Measurements from ENCODE around the gene FIGN.

FIGN gene

DNA sequence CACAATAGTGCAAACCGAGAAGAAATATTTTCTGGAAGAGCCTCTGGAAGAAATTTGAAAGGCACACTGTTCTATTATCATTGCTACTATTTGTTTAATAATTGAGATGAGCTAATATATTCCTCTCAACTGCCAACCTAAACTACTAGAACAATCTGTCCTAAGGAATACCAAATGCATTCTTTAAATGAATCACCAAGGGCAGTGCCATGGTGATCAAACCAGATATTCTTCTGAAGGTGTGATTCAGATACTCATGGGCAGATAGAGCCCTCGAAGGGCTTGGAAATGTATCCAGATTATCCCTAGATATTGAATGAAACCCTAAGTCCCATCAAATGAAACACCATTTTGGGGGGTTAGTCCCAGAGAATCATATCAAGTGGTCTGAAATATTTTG is 76.6 kb downstream of the FIGN start:
- DNase-seq, result no peak

DNA sequence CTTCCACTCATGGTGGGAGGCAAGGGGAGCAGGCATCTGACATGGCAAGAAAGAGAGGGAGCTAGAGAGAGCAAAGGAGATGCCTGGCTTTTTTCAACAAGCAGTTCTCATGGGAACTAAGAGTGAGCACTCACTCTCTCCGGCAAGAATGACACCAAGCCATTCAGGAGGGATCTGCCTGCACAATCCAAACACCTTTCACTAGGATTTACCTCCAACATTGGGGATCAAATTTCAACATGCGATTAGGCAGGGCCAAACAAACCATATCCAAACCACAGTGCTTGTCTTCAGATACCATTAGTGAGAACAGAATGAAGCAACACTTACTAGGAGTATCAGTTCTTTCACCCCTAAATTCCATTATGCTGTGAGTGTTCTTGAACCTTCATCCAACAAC is 77.3 kb downstream of the FIGN start:
- DNase-seq, result no peak

- no peak for DNase-seq
These were observed 78.5 kb downstream of the FIGN start for GRCh38 chr2:163657281-163657656.

GRCh38 chr2:163656622-163657280 is 79.1 kb downstream of the FIGN start:
- no peak for DNase-seq

- no peak for DNase-seq
These were observed 80.1 kb downstream of the FIGN start for GRCh38 chr2:163655667-163656066.

DNA sequence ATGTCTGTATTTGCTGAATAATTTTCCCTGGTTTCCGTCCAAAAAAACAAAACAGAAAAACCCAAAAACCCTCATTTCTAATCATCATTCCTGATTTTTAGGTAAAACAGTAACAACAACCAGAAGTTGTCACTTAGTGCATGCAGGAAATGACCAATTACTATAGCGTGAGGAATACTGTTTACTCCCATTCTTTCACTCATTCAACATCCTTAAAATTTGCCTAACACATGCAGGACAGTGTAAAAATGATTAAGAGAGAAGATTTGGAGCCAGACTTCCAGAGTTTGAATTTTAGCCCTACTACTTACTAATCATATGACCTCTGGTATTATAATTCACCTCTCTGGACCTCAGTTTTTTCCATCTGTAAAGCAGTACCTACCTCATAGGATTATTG is 83.1 kb downstream of the FIGN start:
- no peak for DNase-seq

GRCh38 chr2:163649080-163649479 is 86.7 kb downstream of the FIGN start:
- no peak for DNase-seq

GRCh38 chr2:163647300-163647699 is 88.5 kb downstream of the FIGN start:
- DNase-seq, result no peak

DNA sequence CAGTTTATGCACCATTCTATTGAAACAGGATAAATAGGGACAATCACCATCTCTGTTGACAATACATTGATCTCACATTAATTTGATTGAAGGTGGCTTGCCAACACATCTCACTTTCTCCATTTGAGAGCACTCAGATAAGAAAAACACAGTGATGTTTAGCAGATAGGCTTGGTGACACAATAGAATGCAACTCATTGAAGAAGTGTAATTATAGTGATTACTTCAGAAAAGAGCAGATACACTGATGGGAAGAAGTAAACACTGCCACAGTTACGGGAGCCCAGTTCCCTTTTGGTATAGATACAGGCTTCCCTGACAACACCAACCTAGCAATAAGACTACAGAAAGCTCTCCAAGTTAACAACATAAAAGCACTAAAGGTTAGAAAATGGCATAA is 89.1 kb downstream of the FIGN start:
- no peak for DNase-seq

DNA sequence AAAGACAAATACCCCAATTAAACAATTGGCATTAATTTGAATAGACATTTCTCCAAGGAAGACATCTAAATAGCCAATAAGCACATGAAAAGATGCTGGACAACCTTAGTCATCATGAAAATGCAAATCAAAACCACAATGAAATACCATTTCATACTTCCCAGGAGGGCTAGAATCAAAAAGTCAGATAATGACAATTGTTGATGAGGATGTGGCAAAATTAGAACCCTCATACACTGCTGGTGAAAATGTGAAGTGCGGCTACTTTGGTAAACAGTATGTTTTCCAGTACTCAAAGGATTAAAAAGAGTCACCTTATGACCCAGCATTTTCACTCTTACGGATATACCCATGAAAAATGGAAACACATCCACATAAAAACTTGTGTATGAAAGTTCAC is 91.6 kb downstream of the FIGN start:
- no peak for DNase-seq

DNA sequence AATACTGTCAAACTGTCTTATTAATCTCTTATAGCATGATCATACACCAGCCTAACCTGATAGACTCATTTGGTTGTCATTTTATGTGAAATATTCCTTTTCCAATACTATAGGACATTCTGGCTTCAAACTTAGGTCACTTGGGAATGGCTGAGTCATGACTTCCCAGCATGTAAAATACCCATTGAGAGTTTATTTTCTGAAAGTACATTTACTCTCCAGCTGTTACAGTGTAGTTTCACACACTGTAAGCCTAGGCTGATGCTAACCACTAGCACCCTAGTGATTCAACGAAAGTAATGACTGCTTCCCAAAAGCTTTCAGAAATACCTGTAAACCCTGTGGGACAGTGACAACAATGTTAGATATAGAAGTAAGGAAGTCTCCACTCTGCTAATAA is 93.8 kb downstream of the FIGN start:
- DNase-seq, result no peak

- DNase-seq, result no peak
These were observed 95.1 kb downstream of the FIGN start for GRCh38 chr2:163640542-163641193.

GRCh38 chr2:163637871-163638270 is 97.9 kb downstream of the FIGN start:
- DNase-seq, result no peak

- no peak for DNase-seq
These were observed 102.5 kb downstream of the FIGN start for GRCh38 chr2:163633291-163633690.

DNA sequence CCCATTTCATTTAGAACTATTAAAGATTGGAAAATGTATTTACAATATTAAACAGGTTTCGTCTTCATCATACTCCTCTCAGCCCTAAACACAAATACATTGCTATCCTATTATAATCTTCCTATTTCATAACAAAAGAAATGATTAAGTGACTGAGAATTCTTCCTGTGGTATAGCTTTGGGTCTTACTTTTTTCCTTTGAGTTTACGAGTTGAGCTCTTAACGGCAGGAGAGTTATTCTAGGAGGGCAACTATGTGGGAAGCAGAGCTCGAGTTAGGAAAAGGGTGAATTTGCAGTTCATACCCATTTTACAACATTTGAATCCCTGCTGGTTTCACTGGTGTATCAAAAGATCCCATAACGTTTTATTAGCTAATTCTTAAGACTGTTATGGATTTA is 105.0 kb downstream of the FIGN start:
- DNase-seq, result no peak

GRCh38 chr2:163626639-163627109 is 109.1 kb downstream of the FIGN start:
- no peak for DNase-seq

GRCh38 chr2:163626208-163626607 is 109.6 kb downstream of the FIGN start:
- DNase-seq, result no peak

DNA sequence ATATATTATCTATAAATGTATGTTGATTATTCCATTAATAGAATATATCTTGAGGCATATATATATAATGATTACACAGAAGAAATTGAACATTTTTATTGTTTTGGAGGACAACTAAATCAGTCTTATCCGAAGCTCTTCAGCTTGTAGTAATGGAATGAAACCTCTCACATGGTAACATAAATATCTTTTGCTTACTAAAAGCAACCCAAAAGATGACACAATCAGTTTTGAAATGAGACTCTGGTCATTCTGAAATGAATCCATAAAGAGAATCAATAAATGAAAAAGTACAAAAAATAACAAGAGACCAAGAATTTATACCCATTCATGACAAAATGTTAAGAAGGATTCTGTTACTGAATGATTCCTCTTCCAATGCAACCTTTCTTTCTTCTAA is 110.2 kb downstream of the FIGN start:
- no peak for DNase-seq

GRCh38 chr2:163621445-163622004 is 114.3 kb downstream of the FIGN start:
- DNase-seq, result no peak

GRCh38 chr2:163617517-163617916 is 118.3 kb downstream of the FIGN start:
- DNase-seq, result no peak

GRCh38 chr2:163613266-163613731 is 122.5 kb downstream of the FIGN start:
- no peak for DNase-seq

DNA sequence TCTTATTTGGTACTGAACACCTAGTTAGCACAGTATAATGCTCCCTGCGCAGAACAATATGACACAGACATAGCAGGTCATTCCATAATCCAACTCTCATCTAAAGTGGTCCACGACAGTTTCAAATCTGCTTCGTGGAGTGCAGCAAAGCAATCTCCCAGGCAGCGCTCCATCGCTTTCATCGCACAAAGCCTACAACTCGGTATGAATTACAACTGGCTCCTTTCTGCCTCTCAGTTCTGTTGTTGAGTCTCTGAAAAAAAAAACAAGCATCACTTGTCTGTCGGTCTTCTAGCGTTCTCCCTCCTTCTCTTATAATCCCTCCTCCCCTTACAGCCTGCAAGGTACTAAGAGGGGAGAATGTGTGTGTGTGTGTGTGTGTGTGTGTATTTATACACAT is 123.5 kb downstream of the FIGN start:
- no peak for DNase-seq

- no peak for DNase-seq
These were observed 124.3 kb downstream of the FIGN start for GRCh38 chr2:163611557-163611906.

GRCh38 chr2:163610817-163611556 is 124.8 kb downstream of the FIGN start:
- DNase-seq, result no peak

Measured in central memory CD4-positive, alpha-beta T cell (primary cell).